Mesenchymal stem cell (in vitro differentiated cells and primary cell): Measurements from ENCODE around the gene STXBP4.

Source experiments
- DNase-seq: peaks from one replicate; pipeline ENCODE4 v3.0.0-alpha.2; 2013
- H2AFZ ChIP-seq: one replicate; pipeline ENCODE4 v1.6.1; 2013; ENCODE audit warnings: low read depth, mild to moderate bottlenecking, control low read depth, inconsistent platforms, low read length, moderate library complexity
- H2AK5ac ChIP-seq: 2 replicates; pipeline ENCODE4 v1.6.1; 2013; ENCODE audit warnings: low read length, moderate library complexity, mild to moderate bottlenecking, inconsistent platforms; ENCODE audit not compliant: severe bottlenecking
- H2BK120ac ChIP-seq: one replicate; pipeline ENCODE4 v1.6.1; 2013; ENCODE audit warnings: low read depth, mild to moderate bottlenecking, inconsistent platforms, low read length, moderate library complexity
- H2BK12ac ChIP-seq, 2 experiments: one replicate each; pipeline ENCODE4 v1.6.1; 2013; ENCODE audit warnings: inconsistent platforms in 2 of 2, low read length in 2 of 2, mild to moderate bottlenecking in 2 of 2, moderate library complexity in 2 of 2, control low read depth in 1 of 2
- H2BK15ac ChIP-seq: one replicate; pipeline ENCODE4 v1.6.1; 2013; ENCODE audit warnings: mild to moderate bottlenecking, low read depth, inconsistent platforms; ENCODE audit not compliant: poor library complexity, severe bottlenecking
- H2BK5ac ChIP-seq: 2 replicates; pipeline ENCODE4 v1.6.1; 2013; ENCODE audit warnings: low read depth, mild to moderate bottlenecking, low read length, control low read depth, inconsistent platforms; ENCODE audit not compliant: poor library complexity, severe bottlenecking
- H3K14ac ChIP-seq, 2 experiments: one replicate each; pipeline ENCODE4 v1.6.1; 2013; ENCODE audit warnings: inconsistent platforms in 2 of 2, low read length in 2 of 2, control low read depth in 1 of 2, mild to moderate bottlenecking in 1 of 2, moderate library complexity in 1 of 2
- H3K18ac ChIP-seq, 2 experiments: one replicate each; pipeline ENCODE4 v1.6.1; 2013; ENCODE audit warnings: inconsistent platforms in 2 of 2, low read length in 2 of 2, control low read depth in 1 of 2, low read depth in 1 of 2, mild to moderate bottlenecking in 1 of 2
- H3K23ac ChIP-seq, 2 experiments: one replicate each; pipeline ENCODE4 v1.6.1; 2013; ENCODE audit warnings: inconsistent platforms in 2 of 2, low read length in 2 of 2, mild to moderate bottlenecking in 2 of 2, moderate library complexity in 2 of 2, control low read depth in 1 of 2
- H3K27ac ChIP-seq: 2 replicates; pipeline ENCODE4 v1.5.1; 2013; ENCODE audit warnings: mild to moderate bottlenecking, moderate library complexity, low read length, control low read depth, inconsistent platforms; ENCODE audit not compliant: poor library complexity, severe bottlenecking
- H3K27me3 ChIP-seq, 2 experiments: 2 replicates each; pipeline versions ENCODE4 v1.6.1 to v1.7.0; 2013; ENCODE audit warnings: low read length in 2 of 2, mild to moderate bottlenecking in 2 of 2, moderate library complexity in 2 of 2, control low read depth in 1 of 2, inconsistent platforms in 1 of 2; ENCODE audit not compliant: control insufficient read depth in 1 of 2, insufficient read depth in 1 of 2
- H3K36me3 ChIP-seq, 2 experiments: 2 replicates each; pipeline versions ENCODE4 v1.6.1 to v1.7.0; 2013; ENCODE audit warnings: low read length in 2 of 2, control low read depth in 1 of 2, inconsistent platforms in 1 of 2, low read depth in 1 of 2, mild to moderate bottlenecking in 1 of 2; ENCODE audit not compliant: insufficient read depth in 2 of 2, control insufficient read depth in 1 of 2
- H3K4ac ChIP-seq, 2 experiments: one replicate each; pipeline ENCODE4 v1.6.1; 2013; ENCODE audit warnings: inconsistent platforms in 2 of 2, low read length in 2 of 2, mild to moderate bottlenecking in 2 of 2, moderate library complexity in 2 of 2, control low read depth in 1 of 2, low read depth in 1 of 2
- H3K4me1 ChIP-seq: 2 replicates; pipeline ENCODE4 v1.6.1; 2013; ENCODE audit warnings: low read depth, low read length, control low read depth; ENCODE audit not compliant: control insufficient read depth, insufficient read depth
- H3K4me2 ChIP-seq: 2 replicates; pipeline ENCODE4 v1.6.1; 2013; ENCODE audit warnings: low read length, mild to moderate bottlenecking, inconsistent platforms; ENCODE audit not compliant: poor library complexity, severe bottlenecking
- H3K4me3 ChIP-seq, 2 experiments: 2 replicates each; pipeline versions ENCODE4 v1.5.1 to v1.7.0; 2013; ENCODE audit warnings: low read length in 2 of 2, mild to moderate bottlenecking in 2 of 2, control low read depth in 1 of 2, low read depth in 1 of 2; ENCODE audit not compliant: insufficient read depth in 1 of 2
- H3K79me1 ChIP-seq: replicated peaks from 2 replicates; pipeline ENCODE4 v1.6.1; 2013; ENCODE audit warnings: mild to moderate bottlenecking, control low read depth, low read length, inconsistent platforms; ENCODE audit not compliant: poor library complexity, severe bottlenecking
- H3K9ac ChIP-seq: 2 replicates; pipeline ENCODE4 v1.7.0; 2013; ENCODE audit warnings: mild to moderate bottlenecking, low read length, moderate library complexity
- H3K9me3 ChIP-seq: 2 replicates; pipeline ENCODE4 v1.7.0; 2013; ENCODE audit warnings: mild to moderate bottlenecking, low read length; ENCODE audit not compliant: control insufficient read depth
- H4K8ac ChIP-seq: one replicate; pipeline ENCODE4 v1.6.1; 2013; ENCODE audit warnings: inconsistent platforms, mild to moderate bottlenecking, low read length, moderate library complexity
- H4K91ac ChIP-seq: one replicate; pipeline ENCODE4 v1.6.1; 2013; ENCODE audit warnings: mild to moderate bottlenecking, low read length, inconsistent platforms
- whole genome bisulfite sequencing: methylation state at CpG from one replicate; pipeline ENCODE4 v1.1.7; 2013; ENCODE audit warnings: mixed read lengths; 5-methylcytosine and 5-hydroxymethylcytosine counted together

STXBP4 gene

DNA sequence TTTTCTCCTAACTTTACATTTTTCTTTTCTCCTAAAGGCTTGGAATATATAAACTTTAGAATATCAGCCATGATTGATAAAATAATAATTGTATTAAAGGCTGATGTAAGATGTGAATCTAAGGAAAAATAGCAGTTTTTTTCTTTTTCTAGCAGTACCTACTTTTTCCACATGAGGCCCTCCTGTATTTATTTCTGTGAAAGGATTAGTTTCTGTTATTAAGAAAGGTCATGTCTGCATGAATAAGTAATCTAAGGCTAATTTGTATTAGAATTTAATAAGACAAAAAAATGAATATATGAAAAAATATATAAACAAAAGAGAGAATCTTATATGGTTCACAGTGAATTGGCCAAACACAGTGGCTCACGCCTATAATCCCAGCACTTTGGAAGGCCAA is 85.3 kb downstream of the STXBP4 start:
- Histone ChIP-seq H3K4me1 (no peaks in the 10 kb centered on the region), H2BK5ac (no peak overlapping the region), H3K9ac (no peak overlapping the region), H2BK120ac (no peak overlapping the region), H3K79me1 (no peaks in the 10 kb centered on the region), H3K9me3 (no peaks in the 10 kb centered on the region), H3K4me2 (no peak overlapping the region), H3K18ac (no peak overlapping the region), H2AFZ (no peak overlapping the region), H3K27me3 (no peaks in the 10 kb centered on the region), H4K8ac (no peak overlapping the region), H3K14ac (no peak overlapping the region), H4K91ac (no peak overlapping the region), H3K36me3 (peaks cover 0 to 3% of the 10 kb centered on the region in 2 experiments), H3K4ac (no peak overlapping the region), H2BK15ac (no peak overlapping the region), H3K4me3 (no peak overlapping the region), H3K23ac (no peak overlapping the region), H2AK5ac (no peak overlapping the region), H2BK12ac (no peak overlapping the region), H3K27ac (no peak overlapping the region)
- DNase-seq = peak; percentile 15
- 100% methylated on average over 1 of the region's 1 CpG for WGBS

DNA sequence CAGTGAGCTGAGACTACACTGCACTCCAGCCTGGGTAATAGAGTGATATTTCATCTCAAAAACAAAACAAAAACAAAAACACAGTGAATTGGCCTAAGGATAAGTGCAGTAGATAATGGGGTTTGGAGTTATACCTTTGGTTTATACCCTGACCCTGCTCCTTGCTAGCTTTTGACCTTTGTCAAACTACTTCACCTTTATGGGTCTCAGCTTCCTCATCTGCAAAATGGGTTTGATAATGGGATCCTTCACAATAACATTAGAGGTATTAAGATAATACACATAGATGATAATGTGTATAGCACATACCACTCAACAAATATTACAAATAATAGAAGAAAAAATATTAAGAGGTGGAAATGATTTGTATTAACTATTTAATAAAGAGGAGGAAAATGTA is 85.9 kb downstream of the STXBP4 start:
- no peak overlapping the region for H2AK5ac ChIP-seq
- H3K27ac ChIP-seq = no peak overlapping the region
- no peak overlapping the region for H2BK5ac ChIP-seq
- no peak overlapping the region for H4K8ac ChIP-seq
- H3K9ac ChIP-seq = no peak overlapping the region
- H2AFZ ChIP-seq = no peak overlapping the region
- peaks cover 0 to 3% of the 10 kb centered on the region in 2 experiments for H3K36me3 ChIP-seq
- H3K14ac ChIP-seq = no peak overlapping the region
- no peaks in the 10 kb centered on the region for H3K27me3 ChIP-seq
- H2BK15ac ChIP-seq = no peak overlapping the region
- no peak overlapping the region for H3K4me2 ChIP-seq
- no peak overlapping the region for H2BK120ac ChIP-seq
- no peaks in the 10 kb centered on the region for H3K9me3 ChIP-seq
- no peak overlapping the region for H3K4ac ChIP-seq
- H3K4me1 ChIP-seq = no peaks in the 10 kb centered on the region
- H4K91ac ChIP-seq = no peak overlapping the region
- no peak overlapping the region for H3K23ac ChIP-seq
- H3K18ac ChIP-seq = no peak overlapping the region
- DNase-seq = no peak
- H3K79me1 ChIP-seq = no peaks in the 10 kb centered on the region
- no peak overlapping the region for H2BK12ac ChIP-seq
- H3K4me3 ChIP-seq = no peak overlapping the region

DNA sequence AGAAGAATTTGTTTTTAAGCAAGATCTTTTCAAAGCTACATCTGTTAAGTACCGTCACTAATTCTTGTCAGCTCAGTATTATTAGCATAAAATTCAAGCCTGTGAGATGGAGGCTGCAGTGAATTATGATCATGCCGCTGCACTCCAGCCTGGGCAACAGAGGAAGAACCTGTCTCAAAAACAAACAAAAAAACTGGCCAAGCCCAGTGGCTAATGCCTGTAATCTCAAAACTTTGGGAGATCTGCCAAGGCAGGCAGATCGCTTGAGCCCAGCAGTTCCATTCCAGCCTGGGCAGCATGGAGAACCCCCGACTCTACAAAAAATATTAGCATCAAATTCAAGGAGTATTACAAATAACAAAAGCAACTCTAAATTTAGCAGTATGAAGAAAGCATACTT is 88.0 kb downstream of the STXBP4 start:
- no peak overlapping the region for H3K4me3 ChIP-seq
- H3K27me3 ChIP-seq = no peaks in the 10 kb centered on the region
- no peak overlapping the region for H3K4me2 ChIP-seq
- no peak overlapping the region for H3K4ac ChIP-seq
- no peak overlapping the region for H3K27ac ChIP-seq
- no peak overlapping the region for H2AK5ac ChIP-seq
- no peak overlapping the region for H2BK5ac ChIP-seq
- H4K8ac ChIP-seq = no peak overlapping the region
- H2AFZ ChIP-seq = no peak overlapping the region
- H2BK15ac ChIP-seq = no peak overlapping the region
- H3K79me1 ChIP-seq = no peaks in the 10 kb centered on the region
- H3K9me3 ChIP-seq = no peaks in the 10 kb centered on the region
- no peak overlapping the region for H4K91ac ChIP-seq
- no peak overlapping the region for H2BK120ac ChIP-seq
- no peak overlapping the region for H2BK12ac ChIP-seq
- H3K9ac ChIP-seq = no peak overlapping the region
- no peak overlapping the region for H3K23ac ChIP-seq
- no peak overlapping the region for H3K18ac ChIP-seq
- no peaks in the 10 kb centered on the region for H3K4me1 ChIP-seq
- DNase-seq = no peak
- WGBS = 84% methylated on average over 4 of the region's 4 CpGs
- no peak overlapping the region for H3K14ac ChIP-seq
- no peaks in the 10 kb centered on the region for H3K36me3 ChIP-seq

DNA sequence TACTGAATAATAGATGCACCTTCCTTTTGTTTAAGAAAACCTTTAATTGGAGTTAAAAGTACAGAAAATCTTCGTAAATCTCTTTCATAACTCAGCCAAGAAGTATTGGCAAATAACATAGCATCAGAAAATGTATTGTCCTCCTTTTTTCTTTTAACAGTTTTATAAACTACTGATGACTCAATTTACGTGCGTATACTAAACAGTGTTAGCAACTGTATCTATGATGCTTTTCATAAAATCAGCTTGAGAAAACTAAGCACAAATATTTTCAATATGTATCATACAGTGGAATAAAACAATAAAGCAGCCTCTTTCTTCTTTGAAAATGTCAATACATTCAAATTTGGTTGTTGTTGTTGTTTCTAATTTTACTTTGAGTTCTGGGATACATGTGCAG is 88.6 kb downstream of the STXBP4 start:
- H4K91ac ChIP-seq = no peak overlapping the region
- no peak overlapping the region for H3K4me3 ChIP-seq
- WGBS = no CpG with 5 or more reads among the region's 3 CpGs
- H3K4me1 ChIP-seq = no peaks in the 10 kb centered on the region
- H3K79me1 ChIP-seq = no peaks in the 10 kb centered on the region
- H2BK120ac ChIP-seq = no peak overlapping the region
- no peak overlapping the region for H2BK12ac ChIP-seq
- no peak overlapping the region for H3K4me2 ChIP-seq
- H4K8ac ChIP-seq = no peak overlapping the region
- no peaks in the 10 kb centered on the region for H3K36me3 ChIP-seq
- H3K18ac ChIP-seq = no peak overlapping the region
- no peak overlapping the region for H3K14ac ChIP-seq
- no peaks in the 10 kb centered on the region for H3K27me3 ChIP-seq
- H3K23ac ChIP-seq = no peak overlapping the region
- H2BK15ac ChIP-seq = no peak overlapping the region
- no peak overlapping the region for H3K4ac ChIP-seq
- H3K27ac ChIP-seq = no peak overlapping the region
- H2AFZ ChIP-seq = no peak overlapping the region
- no peaks in the 10 kb centered on the region for H3K9me3 ChIP-seq
- no peak overlapping the region for H3K9ac ChIP-seq
- H2AK5ac ChIP-seq = no peak overlapping the region
- H2BK5ac ChIP-seq = no peak overlapping the region
- no peak for DNase-seq
